MM.1S (cell line): ENCODE results near the gene LIPN.

Experiments used
- DNase-seq: peaks from one replicate; pipeline ENCODE4 v3.0.0-alpha.2; 2015
- H2AFZ ChIP-seq: fragments of 300-600 bp; sonication (generic); 2 replicates; pipeline ENCODE4 v1.6.0; 2016; ENCODE audit warnings: antibody characterized with exemption, low read length
- H3F3A ChIP-seq: fragments of 300-600 bp; sonication (generic); 2 replicates; pipeline ENCODE4 v1.6.1; 2016; ENCODE audit warnings: mild to moderate bottlenecking, antibody characterized with exemption, low read length, moderate library complexity, mixed read lengths; ENCODE audit not compliant: insufficient read depth
- H3K27ac ChIP-seq: fragments of 300-600 bp; sonication (generic); 2 replicates; pipeline ENCODE4 v1.5.1; 2016; ENCODE audit warnings: mild to moderate bottlenecking, low read length
- H3K27me3 ChIP-seq: fragments of 300-600 bp; sonication (generic); replicated peaks from 2 replicates; pipeline ENCODE4 v1.6.0; 2016; ENCODE audit warnings: low read length; ENCODE audit not compliant: insufficient read depth
- H3K36me3 ChIP-seq: fragments of 300-600 bp; sonication (generic); replicated peaks from 2 replicates; pipeline ENCODE4 v1.6.1; 2016; ENCODE audit warnings: mild to moderate bottlenecking, low read length, mixed read lengths; ENCODE audit not compliant: insufficient read depth
- H3K4me1 ChIP-seq: fragments of 300-600 bp; sonication (generic); 2 replicates; pipeline ENCODE4 v1.6.1; 2016; ENCODE audit warnings: low read length, mixed read lengths
- H3K4me2 ChIP-seq: fragments of 300-600 bp; sonication (generic); 2 replicates; pipeline ENCODE4 v1.6.0; 2016; ENCODE audit warnings: low read depth, low read length
- H3K4me3 ChIP-seq: fragments of 300-600 bp; sonication (generic); 2 replicates; pipeline ENCODE4 v1.5.1; 2016; ENCODE audit warnings: low read length, mixed read lengths
- H3K79me2 ChIP-seq: fragments of 300-600 bp; sonication (generic); 2 replicates; pipeline ENCODE4 v1.6.1; 2016; ENCODE audit warnings: mixed run types, low read length, mixed read lengths
- H3K9ac ChIP-seq: fragments of 300-600 bp; sonication (generic); 2 replicates; pipeline ENCODE4 v1.6.1; 2016; ENCODE audit warnings: low read length, mixed read lengths
- H3K9me2 ChIP-seq: fragments of 300-600 bp; sonication (generic); replicated peaks from 2 replicates; pipeline ENCODE4 v1.6.1; 2016; ENCODE audit warnings: mild to moderate bottlenecking, low read length, mixed read lengths; ENCODE audit not compliant: insufficient read depth
- H3K9me3 ChIP-seq: fragments of 300-600 bp; sonication (generic); replicated peaks from 2 replicates; pipeline ENCODE4 v1.6.1; 2016; ENCODE audit warnings: mild to moderate bottlenecking, low read length, mixed read lengths; ENCODE audit not compliant: insufficient read depth
- H4K20me1 ChIP-seq: fragments of 300-600 bp; sonication (generic); 2 replicates; pipeline ENCODE4 v1.6.1; 2016; ENCODE audit warnings: mild to moderate bottlenecking, low read length, moderate library complexity, mixed read lengths; ENCODE audit not compliant: insufficient read depth
- CTCF ChIP-seq: fragments of 300-600 bp; sonication (generic); IDR thresholded peaks from 2 replicates; pipeline ENCODE4 v1.5.1; 2016; ENCODE audit warnings: antibody characterized with exemption, low read length, mixed read lengths
- EZH2 ChIP-seq: fragments of 300-600 bp; sonication (generic); optimal IDR thresholded peaks from 2 replicates; pipeline ENCODE3; 2017; ENCODE audit warnings: low read depth, mild to moderate bottlenecking, antibody characterized with exemption, low read length, mixed read lengths
- EZH2phosphoT487 ChIP-seq: fragments of 300-600 bp; sonication (generic); IDR thresholded peaks from 2 replicates; pipeline ENCODE4 v1.6.1; 2018; ENCODE audit warnings: antibody characterized with exemption, low read length

LIPN gene

GRCh38 chr10:88819290-88819689, 59.5 kb downstream of the LIPN start:
- H3K27me3 ChIP-seq: no peaks in the 10 kb centered on the region
- no peak overlapping the region for H2AFZ ChIP-seq
- no peak overlapping the region for H3K4me3 ChIP-seq
- no peaks in the 10 kb centered on the region for H3F3A ChIP-seq
- H4K20me1 ChIP-seq: no peaks in the 10 kb centered on the region
- no peaks in the 10 kb centered on the region for H3K9me2 ChIP-seq
- no peak overlapping the region for H3K27ac ChIP-seq
- TF ChIP-seq EZH2: no peak
- no peak for TF ChIP-seq CTCF
- TF ChIP-seq EZH2phosphoT487: no peak
- H3K9ac ChIP-seq: no peak overlapping the region
- H3K79me2 ChIP-seq: no peaks in the 10 kb centered on the region
- no peak overlapping the region for H3K4me2 ChIP-seq
- no peaks in the 10 kb centered on the region for H3K36me3 ChIP-seq
- no peak for DNase-seq
- no peaks in the 10 kb centered on the region for H3K9me3 ChIP-seq
- no peaks in the 10 kb centered on the region for H3K4me1 ChIP-seq

GRCh38 chr10:88820748-88821401, 61.1 kb downstream of the LIPN start:
- Histone ChIP-seq H3K9me2 (no peaks in the 10 kb centered on the region), H3K4me2 (no peak overlapping the region), H3K4me3 (no peak overlapping the region), H3K27me3 (no peaks in the 10 kb centered on the region), H4K20me1 (no peaks in the 10 kb centered on the region), H2AFZ (no peak overlapping the region), H3K79me2 (no peaks in the 10 kb centered on the region), H3K36me3 (no peaks in the 10 kb centered on the region), H3K9ac (no peak overlapping the region), H3K27ac (no peak overlapping the region), H3F3A (no peaks in the 10 kb centered on the region), H3K4me1 (no peaks in the 10 kb centered on the region), H3K9me3 (no peaks in the 10 kb centered on the region)
- DNase-seq: no peak
- no peak for TF ChIP-seq EZH2
- TF ChIP-seq CTCF: no peak
- no peak for TF ChIP-seq EZH2phosphoT487

DNA sequence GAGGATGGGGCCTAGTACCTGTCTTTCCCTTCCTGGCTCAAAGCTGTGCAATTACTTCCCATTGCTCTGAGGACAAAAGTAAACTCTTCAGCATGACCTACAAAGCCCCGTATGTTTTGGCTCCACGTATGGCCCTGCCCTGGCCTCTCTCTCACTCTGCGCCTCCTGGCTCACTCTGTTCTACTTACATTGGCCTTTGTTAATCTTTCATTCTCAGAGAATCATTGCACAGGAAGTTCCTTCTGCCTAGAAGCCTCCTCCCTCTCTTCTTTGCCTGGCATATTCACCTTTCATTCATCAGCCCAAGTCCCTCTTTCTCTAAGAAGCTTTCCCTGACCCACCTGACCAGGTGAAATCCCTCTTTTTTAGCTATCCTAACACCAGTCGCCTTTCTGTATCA, 66.6 kb downstream of the LIPN start:
- H2AFZ ChIP-seq: no peak overlapping the region
- H3K27me3 ChIP-seq: no peaks in the 10 kb centered on the region
- no peak for DNase-seq
- no peaks in the 10 kb centered on the region for H4K20me1 ChIP-seq
- no peak overlapping the region for H3K4me3 ChIP-seq
- no peak for TF ChIP-seq CTCF
- TF ChIP-seq EZH2: no peak
- no peak for TF ChIP-seq EZH2phosphoT487
- no peaks in the 10 kb centered on the region for H3K79me2 ChIP-seq
- no peaks in the 10 kb centered on the region for H3F3A ChIP-seq
- H3K27ac ChIP-seq: no peak overlapping the region
- no peak overlapping the region for H3K9ac ChIP-seq
- H3K4me2 ChIP-seq: no peak overlapping the region
- no peaks in the 10 kb centered on the region for H3K4me1 ChIP-seq
- H3K36me3 ChIP-seq: no peaks in the 10 kb centered on the region
- H3K9me2 ChIP-seq: no peaks in the 10 kb centered on the region
- no peaks in the 10 kb centered on the region for H3K9me3 ChIP-seq
